Endothelial cell of umbilical vein (primary cell): ENCODE results near the gene MS4A8.
"Not testable (repeated sequence)": the region's sequence is repeated elsewhere in the genome, so short reads cannot be mapped to it uniquely, and the experiment has no call there.

Experiments used
- CTCF ChIP-seq, 2 donors: IDR thresholded peaks; 1 replicate in 1 of 2; 2 replicates in 1 of 2; pipeline ENCODE4 v1.5.1; 2011; ENCODE audit warnings: low read length in 2 of 2, mild to moderate bottlenecking in 2 of 2, moderate library complexity in 2 of 2, control low read depth in 1 of 2, inconsistent platforms in 1 of 2, low read depth in 1 of 2; ENCODE audit not compliant: insufficient read depth in 1 of 2; ENCODE audit errors: extremely low read depth in 1 of 2
- EZH2 ChIP-seq: IDR thresholded peaks from 2 replicates; pipeline ENCODE4 v1.6.1; 2012; ENCODE audit warnings: borderline replicate concordance, low read depth, mild to moderate bottlenecking, moderate library complexity, low read length, inconsistent platforms; ENCODE audit not compliant: severe bottlenecking
- JUN ChIP-seq: IDR thresholded peaks from 2 replicates; pipeline ENCODE4 v1.6.1; 2011; ENCODE audit warnings: borderline replicate concordance, low read depth; ENCODE audit not compliant: insufficient read length, insufficient read depth
- MAX ChIP-seq: IDR thresholded peaks from 2 replicates; pipeline ENCODE4 v1.6.1; 2011; ENCODE audit not compliant: insufficient read depth, insufficient read length
- POLR2A ChIP-seq: IDR thresholded peaks from 2 replicates; pipeline ENCODE4 v1.6.1; 2012; ENCODE audit warnings: low read depth, mild to moderate bottlenecking, control low read depth, low read length
- POLR2AphosphoS5 ChIP-seq: IDR thresholded peaks from 2 replicates; pipeline ENCODE4 v1.6.1; 2012; ENCODE audit warnings: low read depth, mild to moderate bottlenecking, control low read depth, low read length, moderate library complexity; ENCODE audit not compliant: insufficient read depth

GRCh38 chr11:60684541-60684848, 14.9 kb upstream of the MS4A8 start:
- TF ChIP-seq CTCF (IDR thresholded peaks at IDR 0.05; ENCODE audit: extremely low read depth in 1 of 2, insufficient read depth in 1 of 2, low read depth in 1 of 2, low read length in 2 of 2); POLR2A; POLR2AphosphoS5; EZH2; JUN; MAX: not testable (repeated sequence)
